Measurements from ENCODE around the gene TSPEAR.

TSPEAR gene

DNA sequence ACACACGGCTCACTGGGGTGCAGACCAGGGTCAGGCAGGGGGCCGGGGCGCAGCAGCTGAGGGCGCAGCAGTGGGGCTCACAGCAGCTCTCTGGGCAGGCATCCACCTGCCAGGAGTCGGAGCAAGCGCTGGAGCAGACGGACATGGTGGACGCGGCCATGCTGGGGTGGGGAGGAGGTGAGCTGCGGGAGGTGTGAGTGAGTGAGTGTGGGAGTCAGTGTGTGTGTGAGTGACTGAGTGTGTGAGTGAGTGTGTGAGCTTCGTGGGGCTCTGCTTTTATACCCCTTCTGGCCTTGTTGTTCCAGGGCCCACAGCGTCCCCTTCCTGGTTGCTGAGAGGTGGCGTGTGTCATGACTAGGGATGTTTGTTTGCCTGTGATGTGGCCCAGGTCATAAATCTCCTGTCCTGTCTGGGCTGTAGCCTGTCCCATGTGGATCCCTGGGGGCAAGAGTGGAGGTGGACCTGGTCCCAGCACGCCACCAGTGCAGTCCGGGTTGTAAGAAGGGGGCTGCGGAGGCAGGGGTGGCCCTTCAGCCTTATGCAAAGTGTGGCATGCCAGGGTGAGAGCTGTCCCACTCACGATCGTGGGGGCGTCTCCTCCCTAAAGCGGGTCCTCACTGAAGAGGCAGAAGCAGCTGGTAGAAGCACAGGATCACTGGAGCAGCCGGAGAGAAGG is 171.2 kb downstream of the TSPEAR start, which contains the start of gene KRTAP10-1:
Gene KRTAP10-1 (minus strand): TSS at position 205 of the 676 bp plus-strand sequence. CDS start 45 bp downstream, at position 160.
- Histone ChIP-seq H2AFZ (ENCODE audit: low read depth, low read length, severe bottlenecking) (no peak within 1 kb of the TSS), H3K9me3 (ENCODE audit: insufficient read depth, low read length) (0 out of 2 replicates have a peak, but pooled peaks cover 9% of the 10 kb centered on the region), H3K27ac (ENCODE audit: low read depth, low read length) (no peak within 1 kb of the TSS), H3K79me2 (ENCODE audit: insufficient read depth, low read length) (no peaks in the 10 kb centered on the region), H3K9ac (ENCODE audit: low read length) (no peak within 1 kb of the TSS), H3K9me2 (replicated peaks; ENCODE audit: insufficient read depth, low read length) (no peaks in the 10 kb centered on the region), H4K20me1 (ENCODE audit: low read depth, low read length) (no peaks in the 10 kb centered on the region), H3K27me3 (ENCODE audit: low read length) (no peaks in the 10 kb centered on the region), H3F3A (ENCODE audit: insufficient read depth) (no peaks in the 10 kb centered on the region), H3K4me2 (ENCODE audit: low read depth, low read length, poor library complexity, severe bottlenecking) (no peak within 1 kb of the TSS), H3K36me3 (ENCODE audit: low read length) (no peaks in the 10 kb centered on the region), H3K4me3 (ENCODE audit: insufficient read depth, low read length, poor library complexity, severe bottlenecking) (no peak within 1 kb of the TSS)
- TF ChIP-seq, protein P1, sequence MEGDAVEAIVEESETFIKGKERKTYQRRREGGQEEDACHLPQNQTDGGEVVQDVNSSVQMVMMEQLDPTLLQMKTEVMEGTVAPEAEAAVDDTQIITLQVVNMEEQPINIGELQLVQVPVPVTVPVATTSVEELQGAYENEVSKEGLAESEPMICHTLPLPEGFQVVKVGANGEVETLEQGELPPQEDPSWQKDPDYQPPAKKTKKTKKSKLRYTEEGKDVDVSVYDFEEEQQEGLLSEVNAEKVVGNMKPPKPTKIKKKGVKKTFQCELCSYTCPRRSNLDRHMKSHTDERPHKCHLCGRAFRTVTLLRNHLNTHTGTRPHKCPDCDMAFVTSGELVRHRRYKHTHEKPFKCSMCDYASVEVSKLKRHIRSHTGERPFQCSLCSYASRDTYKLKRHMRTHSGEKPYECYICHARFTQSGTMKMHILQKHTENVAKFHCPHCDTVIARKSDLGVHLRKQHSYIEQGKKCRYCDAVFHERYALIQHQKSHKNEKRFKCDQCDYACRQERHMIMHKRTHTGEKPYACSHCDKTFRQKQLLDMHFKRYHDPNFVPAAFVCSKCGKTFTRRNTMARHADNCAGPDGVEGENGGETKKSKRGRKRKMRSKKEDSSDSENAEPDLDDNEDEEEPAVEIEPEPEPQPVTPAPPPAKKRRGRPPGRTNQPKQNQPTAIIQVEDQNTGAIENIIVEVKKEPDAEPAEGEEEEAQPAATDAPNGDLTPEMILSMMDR (IDR thresholded peaks at IDR 0.05; ENCODE audit: insufficient read depth, low read length, poor library complexity, severe bottlenecking): no peak
- no peak for TF ChIP-seq EZH2phosphoT487 (conservative IDR thresholded peaks at IDR 0.05; ENCODE audit: low read length)

DNA sequence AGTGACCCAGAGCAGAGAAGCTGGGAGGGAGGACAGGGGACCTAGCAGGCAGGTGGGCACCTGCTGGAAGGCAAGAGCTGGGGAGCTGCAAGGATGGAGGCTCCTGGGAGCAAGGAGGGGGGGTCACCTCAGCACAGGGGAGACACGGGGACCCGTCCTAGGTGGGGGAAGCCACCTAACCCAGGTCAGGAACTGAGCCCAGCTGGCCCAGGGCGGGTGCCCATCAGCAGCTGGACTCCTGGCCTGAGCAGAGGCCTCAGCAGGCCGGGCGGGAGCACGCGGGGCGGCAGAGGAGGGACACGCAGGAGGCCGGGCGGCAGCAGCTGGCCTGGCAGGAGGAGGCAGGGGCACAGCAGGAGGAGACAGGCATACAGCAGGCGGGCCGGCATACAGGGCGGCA is 172.3 kb downstream of the TSPEAR start:
- Histone ChIP-seq H3K9me3 (ENCODE audit: insufficient read depth, low read length) (0 out of 2 replicates have a peak, but pooled peaks cover 9% of the 10 kb centered on the region), H2AFZ (ENCODE audit: low read depth, low read length, severe bottlenecking) (no peak overlapping the region), H3K27ac (ENCODE audit: low read depth, low read length) (no peak overlapping the region), H3K9me2 (replicated peaks; ENCODE audit: insufficient read depth, low read length) (no peaks in the 10 kb centered on the region), H4K20me1 (ENCODE audit: low read depth, low read length) (no peaks in the 10 kb centered on the region), H3K4me2 (ENCODE audit: low read depth, low read length, poor library complexity, severe bottlenecking) (no peak overlapping the region), H3F3A (ENCODE audit: insufficient read depth) (no peaks in the 10 kb centered on the region), H3K27me3 (ENCODE audit: low read length) (no peaks in the 10 kb centered on the region), H3K79me2 (ENCODE audit: insufficient read depth, low read length) (no peaks in the 10 kb centered on the region), H3K9ac (ENCODE audit: low read length) (no peak overlapping the region), H3K36me3 (ENCODE audit: low read length) (no peaks in the 10 kb centered on the region), H3K4me3 (ENCODE audit: insufficient read depth, low read length, poor library complexity, severe bottlenecking) (no peak overlapping the region)
- no peak for TF ChIP-seq EZH2phosphoT487 (conservative IDR thresholded peaks at IDR 0.05; ENCODE audit: low read length)
- TF ChIP-seq, protein P1 (IDR thresholded peaks at IDR 0.05; ENCODE audit: insufficient read depth, low read length, poor library complexity, severe bottlenecking): no peak

DNA sequence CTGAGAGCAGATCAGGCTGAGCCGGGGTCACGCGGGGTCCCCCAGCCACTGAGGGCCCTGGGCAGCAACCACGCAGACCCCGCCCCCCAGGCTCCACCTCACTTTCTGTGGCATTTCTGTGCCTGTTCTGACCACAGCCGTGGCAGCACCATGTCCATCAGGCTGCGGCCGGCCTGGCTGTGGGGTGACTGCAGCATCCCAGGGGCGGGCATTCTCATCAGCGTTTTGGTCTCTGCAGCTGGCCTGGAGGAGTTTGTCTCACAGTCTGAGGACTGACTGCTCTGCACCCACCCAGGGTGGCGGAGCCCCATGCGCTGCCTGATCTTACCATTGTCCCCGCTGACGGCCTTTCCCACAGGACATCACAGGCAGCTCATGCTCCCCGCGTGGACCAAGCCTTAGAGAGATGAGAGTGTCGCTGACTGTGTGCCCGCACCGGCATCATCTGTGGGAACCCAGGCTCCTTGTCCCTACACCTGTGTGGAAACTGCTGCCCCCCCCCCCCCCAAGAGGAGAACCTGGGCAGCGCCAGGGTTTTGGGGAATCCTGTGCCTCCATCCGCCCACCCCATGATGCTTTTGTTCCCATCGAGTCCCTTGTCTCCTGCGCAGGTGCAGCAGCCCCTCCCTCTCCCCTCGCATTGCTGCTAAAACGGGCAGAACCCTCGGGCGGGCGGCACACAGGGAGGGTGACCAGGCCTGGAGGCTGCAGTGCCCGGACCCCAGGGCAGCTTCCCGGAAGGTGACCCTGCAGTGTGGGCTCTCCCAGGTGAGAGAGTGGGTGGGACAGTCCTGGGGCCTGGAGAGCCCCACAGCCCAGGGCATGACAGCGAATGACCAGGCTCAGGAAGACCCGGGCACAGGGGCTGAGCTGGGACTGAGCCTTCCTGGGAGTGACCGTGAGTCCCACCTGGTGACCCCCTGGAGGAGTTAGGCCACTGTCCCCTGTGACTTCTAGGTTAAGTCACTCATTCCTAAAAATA is 173.2 kb downstream of the TSPEAR start:
- Histone ChIP-seq H3K9me3 (ENCODE audit: insufficient read depth, low read length) (0 out of 2 replicates have a peak, but pooled peaks cover 6% of the 10 kb centered on the region), H3K27ac (ENCODE audit: low read depth, low read length) (no peak overlapping the region), H4K20me1 (ENCODE audit: low read depth, low read length) (no peaks in the 10 kb centered on the region), H3F3A (ENCODE audit: insufficient read depth) (no peaks in the 10 kb centered on the region), H3K79me2 (ENCODE audit: insufficient read depth, low read length) (no peaks in the 10 kb centered on the region), H3K27me3 (ENCODE audit: low read length) (no peaks in the 10 kb centered on the region), H3K9ac (ENCODE audit: low read length) (no peak overlapping the region), H3K36me3 (ENCODE audit: low read length) (no peaks in the 10 kb centered on the region), H3K4me2 (ENCODE audit: low read depth, low read length, poor library complexity, severe bottlenecking) (no peak overlapping the region), H3K9me2 (replicated peaks; ENCODE audit: insufficient read depth, low read length) (no peaks in the 10 kb centered on the region), H2AFZ (ENCODE audit: low read depth, low read length, severe bottlenecking) (no peak overlapping the region), H3K4me3 (ENCODE audit: insufficient read depth, low read length, poor library complexity, severe bottlenecking) (no peak overlapping the region)
- no peak for TF ChIP-seq EZH2phosphoT487 (conservative IDR thresholded peaks at IDR 0.05; ENCODE audit: low read length)
- TF ChIP-seq, protein P1 (IDR thresholded peaks at IDR 0.05; ENCODE audit: insufficient read depth, low read length, poor library complexity, severe bottlenecking): no peak

All from SU-DHL-6 (cell line).